ENCODE data around the gene AKNA.
A peak's percentile ranks its signal among the peaks of the same experiment; 100 is the strongest.
"Not testable (repeated sequence)": the region's sequence is repeated elsewhere in the genome, so short reads cannot be mapped to it uniquely, and the experiment has no call there.

The AKNA gene

DNA sequence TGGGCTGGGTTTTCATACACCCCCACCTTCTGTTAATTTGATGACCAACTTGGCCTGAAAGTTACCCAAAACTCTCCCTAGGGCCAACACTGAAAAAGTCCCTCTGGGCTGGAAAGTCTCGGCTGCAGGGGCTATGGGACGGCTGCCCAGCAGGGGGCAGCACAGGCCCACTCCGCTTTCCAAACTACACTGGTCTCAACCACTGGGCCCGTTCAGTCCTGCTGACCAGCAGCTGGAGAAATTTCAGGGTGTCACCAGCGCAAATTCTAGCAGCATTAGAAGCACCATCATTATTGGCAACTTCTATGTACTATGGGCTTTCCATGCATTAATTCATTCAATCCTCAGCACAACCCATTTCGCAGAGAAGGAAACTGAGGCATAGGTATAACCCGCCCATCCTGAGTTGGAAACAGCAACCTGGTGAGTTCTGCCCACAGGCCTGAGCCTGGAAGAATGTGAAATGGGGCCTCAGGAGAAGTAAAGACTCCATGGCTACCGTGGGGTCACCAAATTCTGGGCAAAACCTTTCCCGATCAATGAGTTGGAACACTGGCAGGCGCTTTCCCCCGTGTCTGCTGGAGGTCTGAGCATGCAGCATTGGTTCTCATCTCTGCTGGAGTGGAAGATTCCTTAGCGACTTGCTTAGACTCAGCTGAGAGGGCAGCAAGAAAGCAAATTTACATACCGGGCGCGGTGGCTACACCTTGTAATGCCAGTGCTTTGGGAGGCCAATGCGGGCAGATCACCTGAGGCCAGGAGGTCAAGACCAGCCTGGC lies 48.5 kb downstream of the AKNA start:
- peak; percentile 85 for DNase-seq (ENCODE audit: low spot score)

DNA sequence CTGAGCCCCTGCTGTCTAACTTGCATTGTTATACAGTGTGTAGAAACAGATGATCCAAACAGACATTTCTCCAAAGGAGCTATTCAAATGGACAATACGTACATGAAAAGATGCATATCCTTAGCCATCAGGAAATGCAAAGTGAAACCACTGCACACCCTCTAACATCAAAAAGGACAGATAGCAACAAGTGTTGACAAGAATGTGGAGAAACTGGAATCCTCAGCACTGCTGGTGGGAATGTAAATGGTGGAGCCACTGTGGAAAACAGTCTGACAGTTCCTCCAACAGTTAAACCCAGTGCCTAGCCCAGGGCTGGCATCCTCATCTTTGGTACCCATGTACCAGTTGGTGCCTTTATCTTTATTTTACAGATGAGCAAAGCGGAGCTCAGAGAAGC lies 49.6 kb downstream of the AKNA start:
- DNase-seq (ENCODE audit: low spot score): no peak

DNA sequence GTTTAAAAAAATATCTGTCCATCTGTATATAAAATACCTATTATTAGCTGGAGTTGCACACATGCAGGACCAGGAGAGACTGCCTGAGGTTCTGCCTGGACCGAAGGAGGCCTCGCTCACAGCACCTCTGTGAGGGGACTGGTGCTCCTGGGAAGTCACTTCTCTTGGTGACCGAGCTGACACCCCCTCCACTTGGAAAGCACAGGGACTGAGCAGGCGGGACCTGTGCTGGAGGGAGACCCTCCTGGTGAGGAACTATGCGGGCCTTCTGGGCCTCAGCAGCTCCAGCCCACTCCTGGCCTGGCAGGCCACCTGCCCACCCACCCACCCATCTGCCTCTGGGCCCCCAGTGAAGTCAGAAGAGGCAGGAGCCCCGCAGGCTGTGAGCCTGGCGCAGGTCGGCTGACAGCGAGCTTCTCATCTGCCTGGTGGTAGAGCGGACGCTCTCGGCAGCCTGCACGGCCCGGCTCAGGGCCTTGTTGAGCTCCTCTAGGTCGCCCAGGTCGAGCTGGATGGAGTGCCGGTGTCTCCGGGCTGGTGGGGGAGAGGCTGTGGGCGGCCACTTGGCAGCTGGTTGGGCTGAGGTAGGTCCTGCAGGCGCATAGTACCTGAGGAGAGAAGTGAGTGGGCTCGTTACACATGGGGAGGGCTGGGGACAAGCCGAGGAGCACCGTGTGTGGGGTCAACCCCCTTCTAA lies 50.9 kb downstream of the AKNA start:
- no peak for DNase-seq (ENCODE audit: low spot score)

DNA sequence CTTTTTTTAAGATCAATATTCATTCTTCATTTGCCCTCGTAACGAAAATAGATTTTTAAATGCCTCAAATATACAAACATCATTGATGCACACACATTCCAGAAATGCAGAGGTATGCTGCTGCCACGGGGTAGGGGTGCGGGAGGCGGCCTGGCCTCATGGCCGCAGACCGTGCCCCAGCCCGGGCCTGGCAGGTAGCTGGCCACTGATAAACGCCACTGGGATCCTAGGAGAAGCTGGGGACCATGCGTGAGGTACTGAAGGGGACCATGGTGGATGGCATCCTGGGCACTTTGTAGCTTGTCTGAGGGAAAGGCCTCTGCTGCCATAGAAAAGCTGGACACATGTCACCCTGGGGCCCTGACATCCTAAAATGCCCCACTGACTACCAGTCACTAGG lies 51.6 kb downstream of the AKNA start:
- no peak for DNase-seq (ENCODE audit: low spot score)

DNA sequence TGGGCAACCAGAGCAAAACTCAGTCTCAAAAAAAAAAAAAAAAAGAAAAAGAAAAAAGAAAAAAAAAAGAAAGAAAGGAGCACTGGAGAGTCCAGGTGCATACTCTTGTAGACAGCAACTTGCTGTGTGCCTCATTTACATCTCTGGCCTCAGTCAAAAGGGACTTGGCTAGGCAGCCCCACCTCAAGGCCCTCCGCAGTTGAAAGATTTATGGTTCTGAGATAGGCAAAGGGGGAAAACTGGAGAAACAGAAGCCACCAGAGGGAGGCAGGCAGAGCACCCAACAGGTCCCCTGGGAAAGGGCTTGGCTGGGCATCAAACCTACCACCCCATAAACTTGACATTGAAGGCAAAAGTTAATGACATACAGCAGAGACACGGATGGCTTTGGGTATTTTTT lies 52.0 kb downstream of the AKNA start:
- DNase-seq (ENCODE audit: low spot score): no peak

DNA sequence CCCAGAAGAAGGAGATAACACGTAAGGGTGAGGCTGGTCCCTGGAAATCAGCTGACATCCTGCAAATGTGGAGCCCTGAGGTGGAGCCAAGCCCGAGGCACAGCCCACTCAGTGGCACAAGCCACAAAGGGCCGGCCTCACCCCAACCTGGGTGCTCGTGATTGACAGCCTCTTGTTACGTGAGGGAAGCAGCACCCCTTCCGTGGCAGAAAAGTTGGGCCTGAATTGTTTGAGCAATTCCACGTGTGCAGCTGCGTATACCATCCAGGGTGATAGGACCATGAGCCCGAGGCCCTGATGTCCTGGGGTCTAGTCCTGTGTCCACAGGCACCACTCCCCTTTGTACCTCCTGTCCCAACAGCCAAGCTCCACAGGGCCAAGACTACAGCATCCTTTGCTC lies 53.3 kb downstream of the AKNA start:
- no peak for DNase-seq (ENCODE audit: low spot score)

DNA sequence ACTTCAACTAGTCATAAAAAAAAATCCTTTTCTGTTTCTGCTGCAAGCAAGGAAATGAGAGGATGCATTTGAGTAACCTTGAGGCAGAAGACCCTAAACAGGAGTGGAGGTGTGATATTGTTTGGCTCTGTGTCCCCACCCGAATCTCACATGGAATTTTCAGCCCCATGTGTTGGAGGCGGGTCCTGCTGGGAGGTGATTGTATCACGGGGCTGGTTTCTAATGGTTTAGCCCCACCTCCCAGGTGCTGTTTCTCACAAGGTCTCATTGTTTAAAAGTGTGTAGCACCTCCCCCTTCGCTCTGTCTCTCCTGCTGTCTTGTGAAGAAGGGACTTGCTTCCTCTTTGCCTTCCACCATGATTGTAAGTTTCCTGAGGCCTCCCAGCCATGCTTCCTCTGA lies 54.1 kb downstream of the AKNA start:
- DNase-seq (ENCODE audit: low spot score): not testable (repeated sequence)

DNA sequence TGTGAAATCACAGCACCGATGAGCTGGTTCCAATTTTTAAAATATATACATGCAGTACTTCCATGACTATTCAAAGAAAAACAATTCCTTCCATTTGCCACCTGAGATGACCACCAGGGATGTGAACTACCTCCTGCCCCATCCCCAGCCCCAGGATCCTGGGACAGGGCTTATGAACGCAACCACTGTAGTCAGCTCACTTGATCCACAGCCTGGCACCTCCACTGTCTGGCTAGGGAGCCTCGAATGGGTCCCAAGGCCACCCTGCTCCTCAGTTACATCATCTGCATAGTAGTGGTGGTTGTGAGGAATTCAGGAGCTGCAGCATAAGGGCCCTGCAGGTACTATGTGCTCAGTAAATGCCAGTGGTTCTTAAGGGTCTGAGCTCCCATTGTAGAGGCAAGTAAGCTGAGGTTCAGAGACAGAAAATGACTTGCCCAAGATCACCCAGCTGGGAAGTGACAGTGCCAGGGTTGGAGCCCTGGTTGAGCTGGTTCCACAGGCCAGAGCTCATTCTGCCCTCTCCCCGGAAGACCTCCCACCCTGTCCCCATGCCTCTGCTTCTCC lies 55.2 kb downstream of the AKNA start:
- DNase-seq (ENCODE audit: low spot score): not testable (repeated sequence)

DNA sequence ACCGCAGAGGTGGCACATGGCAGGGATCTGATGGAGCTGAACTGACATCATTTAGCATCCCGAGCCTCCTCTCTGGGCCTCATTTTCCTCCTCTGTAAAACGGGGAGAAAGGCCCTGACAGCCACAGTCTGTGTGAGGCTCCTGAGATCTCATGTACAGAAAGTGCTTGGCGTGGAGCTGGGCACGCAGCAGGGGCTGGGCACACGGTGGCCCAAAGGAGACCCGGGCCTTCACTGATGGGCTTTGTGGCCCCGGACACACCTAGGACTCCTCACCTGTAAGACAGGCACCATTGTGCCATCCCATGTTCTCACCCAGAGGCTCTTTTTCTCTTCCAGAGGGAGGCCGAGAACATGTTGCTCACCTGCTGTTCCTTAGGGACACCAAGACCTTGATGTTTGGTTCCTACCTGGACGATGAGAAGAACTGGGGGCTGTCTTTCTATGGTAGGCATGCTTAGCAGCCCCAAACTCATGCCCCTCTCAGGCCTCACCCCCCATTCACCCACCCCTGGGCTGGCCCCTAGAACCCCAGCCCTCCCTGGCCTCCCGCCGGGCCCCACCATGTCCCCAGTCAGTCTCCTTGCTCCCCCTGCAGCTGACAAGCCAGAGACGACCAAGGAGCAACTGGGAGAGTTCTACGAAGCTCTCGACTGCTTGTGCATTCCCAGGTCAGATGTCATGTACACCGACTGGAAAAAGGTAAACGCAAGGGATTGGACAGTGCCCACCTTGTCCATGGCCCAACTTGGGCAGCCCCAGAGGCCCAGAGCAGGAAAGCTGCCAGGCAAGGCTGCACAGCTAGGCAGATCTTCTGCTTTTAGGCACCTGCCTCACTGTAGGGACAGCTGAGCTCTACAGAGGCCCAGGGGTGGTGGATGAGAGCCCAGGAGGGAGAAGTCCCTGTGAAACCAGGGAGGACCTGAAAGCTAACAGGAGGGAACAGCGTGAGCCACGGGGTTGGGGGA lies 56.3 kb downstream of the AKNA start:
- not testable (repeated sequence) for DNase-seq (ENCODE audit: low spot score)

DNA sequence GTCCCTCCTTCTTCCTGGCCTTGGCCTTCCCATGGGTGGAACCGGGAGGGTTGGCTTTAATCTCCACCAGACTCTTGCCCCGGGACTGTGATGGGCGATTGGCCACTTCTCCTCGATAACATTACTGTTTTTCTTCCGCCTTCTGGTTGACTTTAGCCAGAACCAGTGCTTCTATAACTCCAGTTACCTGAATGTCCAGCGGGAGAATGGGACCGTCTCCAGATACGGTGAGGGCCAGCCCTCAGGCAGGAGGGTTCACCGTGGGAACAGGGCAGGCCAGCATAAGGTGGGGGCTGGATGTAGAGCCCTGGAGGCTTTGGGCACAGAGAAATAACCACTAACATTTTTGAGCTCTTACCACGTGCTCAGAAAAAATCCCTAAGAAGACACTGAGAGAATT lies 57.1 kb downstream of the AKNA start:
- DNase-seq (ENCODE audit: low spot score): no peak

DNA sequence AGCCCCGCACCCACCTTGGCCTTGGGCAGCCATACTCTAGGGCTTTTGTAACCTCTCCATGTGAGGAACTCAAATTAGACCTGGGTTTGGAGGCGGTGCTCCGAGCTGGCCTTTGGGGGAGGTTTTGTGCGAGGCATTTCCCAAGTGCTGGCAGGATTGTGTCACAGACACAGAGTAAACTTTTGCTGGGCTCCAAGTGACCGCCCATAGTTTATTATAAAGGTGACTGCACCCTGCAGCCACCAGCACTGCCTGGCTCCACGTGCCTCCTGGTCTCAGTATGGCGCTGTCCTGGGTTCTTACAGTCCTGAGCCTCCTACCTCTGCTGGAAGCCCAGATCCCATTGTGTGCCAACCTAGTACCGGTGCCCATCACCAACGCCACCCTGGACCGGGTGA lies 58.2 kb downstream of the AKNA start, which contains the start of gene ORM2:
Gene ORM2 (plus strand): TSS at position 245 of the 398 bp plus-strand sequence. CDS start 36 bp downstream, at position 281.
- not testable (repeated sequence) for DNase-seq (ENCODE audit: low spot score)

DNA sequence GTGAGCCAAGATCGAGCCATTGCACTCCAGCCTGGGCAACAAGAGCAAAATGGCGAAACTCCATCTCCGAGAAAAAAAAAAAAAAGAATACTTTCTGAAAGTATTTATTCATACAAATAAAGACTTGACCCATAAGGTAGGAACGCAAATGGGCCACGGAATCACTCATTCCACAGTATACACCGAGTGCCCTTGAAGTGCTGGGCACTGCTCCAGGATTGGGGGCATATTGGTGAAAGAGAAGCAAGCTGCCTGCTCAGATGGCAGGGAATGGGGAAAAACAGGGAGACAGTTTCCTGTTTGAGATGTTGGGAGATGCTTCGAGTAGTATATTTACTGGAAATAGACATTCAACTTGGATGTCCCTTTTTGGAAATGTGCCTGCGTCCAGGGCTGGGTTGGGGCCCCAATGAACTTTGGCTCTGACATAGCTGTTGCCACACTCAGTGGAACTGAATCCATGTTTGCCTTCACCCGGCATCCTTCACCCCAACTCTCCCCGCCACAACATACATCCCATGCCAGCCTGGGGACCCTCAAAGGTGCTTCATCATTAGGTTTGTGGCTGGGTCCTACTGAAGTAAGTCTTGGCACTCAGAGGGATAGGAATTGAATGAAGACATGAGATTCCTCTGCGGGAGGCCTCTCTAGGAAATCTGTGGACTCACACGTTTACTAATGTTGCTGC lies 58.7 kb downstream of the AKNA start:
- not testable (repeated sequence) for DNase-seq (ENCODE audit: low spot score)

DNA sequence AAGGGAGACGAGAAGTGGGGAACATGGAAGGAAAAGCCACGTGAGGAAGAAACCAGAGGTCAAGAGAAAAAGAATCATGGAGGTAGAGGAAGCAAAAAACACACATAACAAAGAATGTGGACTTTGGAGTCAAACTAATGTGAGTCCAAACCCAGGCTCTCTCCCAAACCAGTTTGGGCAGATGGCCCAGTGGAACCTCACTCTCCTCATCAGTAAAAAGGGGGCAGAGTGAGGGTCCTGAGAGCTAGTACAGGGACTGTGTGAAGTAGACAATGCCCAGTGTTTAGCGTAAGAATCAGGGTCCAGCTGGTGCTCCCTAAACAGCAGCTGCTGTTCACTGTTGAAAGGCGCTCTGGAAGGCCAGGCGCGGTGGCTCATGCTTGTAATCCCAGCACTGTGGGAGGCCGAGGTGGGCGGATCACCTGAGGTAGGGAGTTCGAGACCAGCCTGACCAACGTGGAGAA lies 59.4 kb downstream of the AKNA start:
- not testable (repeated sequence) for DNase-seq (ENCODE audit: low spot score)

DNA sequence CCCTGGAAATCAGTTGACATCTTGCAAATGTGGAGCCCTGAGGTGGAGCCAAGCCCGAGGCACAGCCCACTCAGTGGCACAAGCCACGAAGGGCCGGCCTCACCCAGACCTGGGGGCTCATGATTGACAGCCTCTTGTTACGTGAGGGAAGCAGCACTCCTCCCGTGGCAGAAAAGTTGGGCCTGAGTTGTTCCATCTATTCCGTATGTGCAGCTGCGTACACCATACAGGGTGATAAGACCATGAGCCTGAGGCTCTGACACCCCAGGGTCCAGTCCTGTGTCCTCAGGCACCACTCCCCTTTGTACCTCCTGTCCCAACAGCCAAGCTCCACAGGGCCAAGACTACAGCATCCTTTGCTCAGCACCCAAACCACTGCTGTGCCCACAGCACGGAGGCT lies 60.0 kb downstream of the AKNA start:
- no peak for DNase-seq (ENCODE audit: low spot score)

DNA sequence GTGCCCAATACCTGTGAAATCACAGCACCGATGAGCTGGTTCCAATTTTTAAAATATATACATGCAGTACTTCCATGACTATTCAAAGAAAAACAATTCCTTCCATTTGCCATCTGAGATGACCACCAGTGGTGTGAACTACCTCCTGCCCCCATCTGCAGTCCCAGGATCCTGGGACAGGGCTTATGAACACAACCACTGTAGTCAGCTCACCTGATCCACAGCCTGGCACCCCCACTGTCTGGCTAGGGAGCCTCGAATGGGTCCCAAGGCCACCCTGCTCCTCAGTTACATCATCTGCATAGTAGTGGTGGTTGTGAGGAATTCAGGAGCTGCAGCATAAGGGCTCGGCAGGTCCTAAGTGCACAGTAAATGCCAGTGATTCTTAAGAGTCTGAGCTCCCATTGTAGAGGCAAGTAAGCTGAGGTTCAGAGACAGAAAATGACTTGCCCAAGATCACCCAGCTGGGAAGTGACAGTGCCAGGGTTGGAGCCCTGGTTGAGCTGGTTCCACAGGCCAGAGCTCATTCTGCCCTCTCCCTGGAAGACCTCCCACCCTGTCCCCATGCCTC lies 62.0 kb downstream of the AKNA start:
- DNase-seq (ENCODE audit: low spot score): not testable (repeated sequence)

DNA sequence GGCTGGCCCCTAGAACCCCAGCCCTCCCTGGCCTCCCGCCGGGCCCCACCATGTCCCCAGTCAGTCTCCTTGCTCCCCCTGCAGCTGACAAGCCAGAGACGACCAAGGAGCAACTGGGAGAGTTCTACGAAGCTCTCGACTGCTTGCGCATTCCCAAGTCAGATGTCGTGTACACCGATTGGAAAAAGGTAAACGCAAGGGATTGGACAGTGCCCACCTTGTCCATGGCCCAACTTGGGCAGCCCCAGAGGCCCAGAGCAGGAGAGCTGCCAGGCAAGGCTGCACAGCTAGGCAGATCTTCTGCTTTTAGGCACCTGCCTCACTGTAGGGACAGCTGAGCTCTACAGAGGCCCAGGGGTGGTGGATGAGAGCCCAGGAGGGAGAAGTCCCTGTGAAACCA lies 62.8 kb downstream of the AKNA start:
- DNase-seq (ENCODE audit: low spot score): not testable (repeated sequence)

DNA sequence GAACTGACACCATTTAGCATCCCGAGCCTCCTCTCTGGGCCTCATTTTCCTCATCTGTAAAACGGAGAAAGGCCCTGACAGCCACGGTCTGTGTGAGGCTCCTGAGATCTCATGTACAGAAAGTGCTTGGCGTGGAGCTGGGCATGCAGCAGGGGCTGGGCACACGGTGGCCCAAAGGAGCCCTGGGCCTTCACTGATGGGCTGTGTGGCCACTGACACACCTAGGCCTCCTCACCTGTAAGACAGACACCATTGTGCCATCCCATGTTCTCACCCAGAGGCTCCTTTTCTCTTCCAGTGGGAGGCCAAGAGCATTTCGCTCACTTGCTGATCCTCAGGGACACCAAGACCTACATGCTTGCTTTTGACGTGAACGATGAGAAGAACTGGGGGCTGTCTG lies 63.3 kb downstream of the AKNA start:
- no peak for DNase-seq (ENCODE audit: low spot score)

DNA sequence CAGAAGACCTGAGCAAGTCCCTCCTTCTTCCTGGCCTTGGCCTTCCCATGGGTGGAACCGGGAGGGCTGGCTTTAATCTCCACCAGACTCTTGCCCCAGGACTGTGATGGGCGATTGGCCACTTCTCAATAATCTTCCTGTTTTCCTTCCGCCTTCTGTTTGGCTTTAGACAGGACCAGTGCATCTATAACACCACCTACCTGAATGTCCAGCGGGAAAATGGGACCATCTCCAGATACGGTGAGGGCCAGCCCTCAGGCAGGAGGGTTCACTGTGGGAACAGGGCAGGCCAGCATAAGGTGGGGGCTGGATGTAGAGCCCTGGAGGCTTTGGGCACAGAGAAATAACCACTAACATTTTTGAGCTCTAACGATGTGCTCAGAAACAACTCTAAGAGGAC lies 63.9 kb downstream of the AKNA start:
- not testable (repeated sequence) for DNase-seq (ENCODE audit: low spot score)

DNA sequence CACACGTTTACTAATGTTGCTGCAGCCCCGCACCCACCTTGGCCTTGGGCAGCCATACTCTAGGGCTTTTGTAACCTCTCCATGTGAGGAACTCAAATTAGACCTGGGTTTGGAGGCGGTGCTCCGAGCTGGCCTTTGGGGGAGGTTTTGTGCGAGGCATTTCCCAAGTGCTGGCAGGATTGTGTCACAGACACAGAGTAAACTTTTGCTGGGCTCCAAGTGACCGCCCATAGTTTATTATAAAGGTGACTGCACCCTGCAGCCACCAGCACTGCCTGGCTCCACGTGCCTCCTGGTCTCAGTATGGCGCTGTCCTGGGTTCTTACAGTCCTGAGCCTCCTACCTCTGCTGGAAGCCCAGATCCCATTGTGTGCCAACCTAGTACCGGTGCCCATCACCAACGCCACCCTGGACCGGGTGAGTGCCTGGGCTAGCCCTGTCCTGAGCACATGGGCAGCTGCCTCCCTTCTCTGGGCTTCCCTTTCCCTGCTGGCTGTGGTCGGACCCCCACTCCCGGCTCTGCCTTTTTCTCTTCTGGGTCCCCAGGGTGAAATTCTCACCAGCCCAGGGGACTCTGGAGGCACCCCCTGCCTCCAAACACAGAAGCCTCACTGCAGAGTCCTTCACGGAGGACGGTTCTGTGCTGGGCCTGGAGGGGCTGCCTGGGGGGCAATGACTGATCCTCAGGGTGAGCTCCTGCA lies 64.8 kb downstream of the AKNA start, which contains the start of gene ORM1:
Gene ORM1 (plus strand): TSS at position 268 of the 701 bp plus-strand sequence. CDS start 36 bp downstream, at position 304.
- DNase-seq (ENCODE audit: low spot score): not testable (repeated sequence)
